ENCODE data around the gene GRIN3B.

DNA sequence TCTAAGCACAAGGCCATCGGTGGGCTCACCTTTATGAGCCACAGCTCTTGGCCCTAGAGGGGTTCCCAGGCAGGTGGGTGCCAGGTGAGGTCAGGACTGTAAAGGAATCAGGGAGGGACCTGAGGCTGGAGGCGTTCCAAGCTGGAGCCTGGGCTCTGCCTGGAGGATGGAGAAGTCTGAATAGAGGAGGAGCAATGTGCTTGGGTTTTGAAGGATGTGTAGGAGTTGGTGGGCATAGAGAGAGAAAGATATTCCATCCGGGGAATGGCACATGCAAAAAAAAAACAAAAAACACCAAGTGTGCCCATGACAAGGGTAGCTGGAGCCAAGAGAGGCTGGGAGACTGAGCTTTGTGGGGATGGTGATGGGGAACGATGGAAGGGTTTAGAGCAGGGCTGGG is 2.4 kb downstream of the GRIN3B start:
- TF ChIP-seq, protein P1, sequence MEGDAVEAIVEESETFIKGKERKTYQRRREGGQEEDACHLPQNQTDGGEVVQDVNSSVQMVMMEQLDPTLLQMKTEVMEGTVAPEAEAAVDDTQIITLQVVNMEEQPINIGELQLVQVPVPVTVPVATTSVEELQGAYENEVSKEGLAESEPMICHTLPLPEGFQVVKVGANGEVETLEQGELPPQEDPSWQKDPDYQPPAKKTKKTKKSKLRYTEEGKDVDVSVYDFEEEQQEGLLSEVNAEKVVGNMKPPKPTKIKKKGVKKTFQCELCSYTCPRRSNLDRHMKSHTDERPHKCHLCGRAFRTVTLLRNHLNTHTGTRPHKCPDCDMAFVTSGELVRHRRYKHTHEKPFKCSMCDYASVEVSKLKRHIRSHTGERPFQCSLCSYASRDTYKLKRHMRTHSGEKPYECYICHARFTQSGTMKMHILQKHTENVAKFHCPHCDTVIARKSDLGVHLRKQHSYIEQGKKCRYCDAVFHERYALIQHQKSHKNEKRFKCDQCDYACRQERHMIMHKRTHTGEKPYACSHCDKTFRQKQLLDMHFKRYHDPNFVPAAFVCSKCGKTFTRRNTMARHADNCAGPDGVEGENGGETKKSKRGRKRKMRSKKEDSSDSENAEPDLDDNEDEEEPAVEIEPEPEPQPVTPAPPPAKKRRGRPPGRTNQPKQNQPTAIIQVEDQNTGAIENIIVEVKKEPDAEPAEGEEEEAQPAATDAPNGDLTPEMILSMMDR (IDR thresholded peaks at IDR 0.05) = no peak
- TF ChIP-seq POLR2A (IDR thresholded peaks at IDR 0.05) = no peak
- no peak for TF ChIP-seq EP300 (IDR thresholded peaks at IDR 0.05)
